ENCODE measurements around the gene SULT1A1. TPM values are rescaled to one million over a fixed set of nuclear protein-coding genes. Genes with fewer than 3 reads are reported as not detected.

Gene SULT1A1
- total RNA-seq, 1 donor from 2014 or later: 20.6 TPM

GRCh38 chr16:28558456-28558855 lies 51.4 kb downstream of the SULT1A1 start:
- DNase-seq (ENCODE audit: low spot score): no peak

- no peak for DNase-seq (ENCODE audit: low spot score)
These were observed 52.9 kb downstream of the SULT1A1 start for GRCh38 chr16:28556914-28557320.

DNA sequence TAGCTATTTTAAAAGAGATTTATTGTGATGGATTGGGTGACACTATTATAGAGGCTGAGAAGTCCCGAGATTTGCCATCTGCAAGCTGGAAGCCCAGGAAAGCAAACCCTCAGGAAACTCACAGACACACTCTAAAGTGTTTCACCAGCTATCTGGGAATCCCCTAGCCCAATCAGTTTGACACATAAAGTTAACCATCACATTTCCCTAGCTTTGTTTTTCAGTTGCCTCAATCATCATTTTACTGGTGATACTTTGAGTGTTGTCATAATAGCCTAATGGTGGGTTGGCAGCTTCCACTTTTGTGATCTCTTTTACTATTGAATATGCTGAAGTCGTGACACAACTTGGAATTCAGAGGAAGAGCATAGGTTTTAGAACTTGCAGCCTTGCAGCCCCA lies 54.3 kb downstream of the SULT1A1 start:
- DNase-seq (ENCODE audit: low spot score): no peak

Other genes starting within 250 kb of the SULT1A1 start
- gene NPIPB6, start 246.5 kb downstream of the SULT1A1 start, total RNA-seq: 7.2 TPM
- gene EIF3CL, start 206.2 kb downstream of the SULT1A1 start, total RNA-seq: 88.3 TPM
- gene NPIPB7, start 137.7 kb downstream of the SULT1A1 start, total RNA-seq: not detected
- 47.0 TPM for gene CLN3, start 118.0 kb downstream of the SULT1A1 start, total RNA-seq
- 11.0 TPM for gene APOBR, start 115.4 kb downstream of the SULT1A1 start, total RNA-seq
- gene IL27, start 103.2 kb downstream of the SULT1A1 start, total RNA-seq: not detected
- gene NUPR1, start 71.1 kb downstream of the SULT1A1 start, total RNA-seq: 127 TPM
- gene SGF29, start 56.1 kb downstream of the SULT1A1 start, total RNA-seq: 38.3 TPM
- gene SULT1A2, start 13.0 kb downstream of the SULT1A1 start, total RNA-seq: 2.9 TPM
- 4.4 TPM for gene NPIPB8, start 28.0 kb upstream of the SULT1A1 start, total RNA-seq
- 435 TPM for gene EIF3C, start 101.4 kb upstream of the SULT1A1 start, total RNA-seq
- gene NPIPB9, start 141.7 kb upstream of the SULT1A1 start, total RNA-seq: 5.8 TPM
- gene ATXN2L, start 213.0 kb upstream of the SULT1A1 start, total RNA-seq: 162 TPM
- 150 TPM for gene TUFM, start 236.3 kb upstream of the SULT1A1 start, total RNA-seq

Measured in ureter (tissue), 1 donor.